ENCODE measurements around the gene MAOB. TPM values are rescaled to one million over a fixed set of nuclear protein-coding genes. Genes with fewer than 3 reads are reported as not detected.

MAOB gene
- total RNA-seq, 4 donors from 2014 or later: 1.9 to 4.5 (median 2.1) TPM

GRCh38 chrX:43898406-43899035 lies 16.3 kb upstream of the MAOB start:
- Histone ChIP-seq H3K27me3 (no peaks in the 10 kb centered on the region), H3K9me3 (no peaks in the 10 kb centered on the region), H3K4me3 (no peak overlapping the region), H3K27ac (no peak overlapping the region), H3K4me1 (no peaks in the 10 kb centered on the region), H3K36me3 (no peaks in the 10 kb centered on the region)
- DNase-seq (ENCODE audit: low spot score in 2 of 2): no peak
- TF ChIP-seq CTCF (IDR thresholded peaks at IDR 0.05) (no peak), EP300 (IDR thresholded peaks at IDR 0.05) (no peak), POLR2AphosphoS5 (IDR thresholded peaks at IDR 0.05) (no peak), POLR2A (IDR thresholded peaks at IDR 0.05) (no peak)
- WGBS: 65% methylated on average over 5 of the region's 5 CpGs

- WGBS: 60% methylated on average over 4 of the region's 4 CpGs
- no peaks in the 10 kb centered on the region for H3K9me3 ChIP-seq
- TF ChIP-seq CTCF (IDR thresholded peaks at IDR 0.05): no peak
- no peak for TF ChIP-seq POLR2AphosphoS5 (IDR thresholded peaks at IDR 0.05)
- TF ChIP-seq POLR2A (IDR thresholded peaks at IDR 0.05): no peak
- no peak for TF ChIP-seq EP300 (IDR thresholded peaks at IDR 0.05)
- no peak for DNase-seq (ENCODE audit: low spot score in 2 of 2)
- H3K36me3 ChIP-seq: no peaks in the 10 kb centered on the region
- no peak overlapping the region for H3K27ac ChIP-seq
- H3K27me3 ChIP-seq: no peaks in the 10 kb centered on the region
- H3K4me1 ChIP-seq: no peaks in the 10 kb centered on the region
- no peak overlapping the region for H3K4me3 ChIP-seq
Observed at GRCh38 chrX:43897290-43897689, 15.0 kb upstream of the MAOB start.

DNA sequence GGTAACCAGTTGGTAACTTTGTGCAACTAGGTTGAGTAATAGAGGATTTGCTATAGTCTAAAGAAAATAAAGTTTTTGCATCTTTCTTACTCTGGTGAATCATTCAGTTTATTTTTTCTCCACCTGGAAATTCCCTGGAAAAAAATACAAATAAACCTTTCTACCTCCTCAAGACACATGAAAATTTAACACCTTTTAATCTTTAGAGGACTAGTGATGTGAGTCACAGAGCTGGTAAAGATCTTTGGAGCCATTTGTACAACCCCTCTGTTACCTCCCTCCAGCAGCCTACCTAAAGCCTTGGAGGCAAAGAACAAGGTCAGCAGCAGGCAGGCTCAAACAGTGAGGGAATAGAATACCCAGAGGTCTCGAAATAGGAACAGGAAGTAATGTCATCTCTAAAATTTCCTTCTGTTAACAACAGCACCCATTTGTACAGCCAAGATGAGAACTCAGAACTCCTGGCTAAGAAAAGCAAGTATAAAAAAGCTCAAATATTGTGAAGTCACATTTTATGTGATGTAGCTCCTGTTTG lies 10.2 kb upstream of the MAOB start:
- Histone ChIP-seq H3K27me3 (no peaks in the 10 kb centered on the region), H3K4me3 (no peak overlapping the region), H3K27ac (no peak overlapping the region), H3K9me3 (no peaks in the 10 kb centered on the region), H3K36me3 (no peaks in the 10 kb centered on the region), H3K4me1 (no peaks in the 10 kb centered on the region)
- WGBS: 43% methylated on average over 1 of the region's 1 CpG
- no peak for DNase-seq (ENCODE audit: low spot score in 2 of 2)
- TF ChIP-seq EP300 (IDR thresholded peaks at IDR 0.05) (no peak), POLR2A (IDR thresholded peaks at IDR 0.05) (no peak), CTCF (IDR thresholded peaks at IDR 0.05) (no peak), POLR2AphosphoS5 (IDR thresholded peaks at IDR 0.05) (no peak)

DNA sequence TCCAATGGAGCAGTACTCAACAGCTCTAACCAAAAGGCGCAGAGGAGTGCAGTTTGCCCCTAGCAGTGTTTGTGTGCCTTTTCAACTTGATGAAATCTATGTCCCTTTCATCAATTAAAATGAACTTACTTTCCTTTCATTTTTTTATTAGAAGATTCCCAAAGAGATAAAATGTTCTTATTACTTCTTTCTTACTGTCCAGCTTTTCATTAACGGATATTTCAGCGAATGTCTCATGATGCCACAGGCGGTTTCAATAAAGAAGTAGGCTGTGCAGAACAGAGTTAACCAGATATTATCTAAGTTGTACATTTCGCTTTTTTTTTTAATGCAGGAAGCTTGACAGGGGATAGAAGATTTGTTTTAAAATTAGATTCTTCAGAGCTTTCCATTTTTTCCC lies 3.4 kb upstream of the MAOB start:
- TF ChIP-seq CTCF (IDR thresholded peaks at IDR 0.05): no peak
- TF ChIP-seq EP300 (IDR thresholded peaks at IDR 0.05): no peak
- TF ChIP-seq POLR2A (IDR thresholded peaks at IDR 0.05): no peak
- no peak for TF ChIP-seq POLR2AphosphoS5 (IDR thresholded peaks at IDR 0.05)
- no peaks in the 10 kb centered on the region for H3K9me3 ChIP-seq
- no peak overlapping the region for H3K4me3 ChIP-seq
- 52% methylated on average over 5 of the region's 5 CpGs for WGBS
- DNase-seq (ENCODE audit: low spot score in 2 of 2): no peak
- no peaks in the 10 kb centered on the region for H3K36me3 ChIP-seq
- no peaks in the 10 kb centered on the region for H3K27me3 ChIP-seq
- H3K4me1 ChIP-seq: peaks cover 15% of the 10 kb centered on the region
- no peak overlapping the region for H3K27ac ChIP-seq

- Histone ChIP-seq H3K36me3 (no peaks in the 10 kb centered on the region), H3K9me3 (no peaks in the 10 kb centered on the region), H3K4me1 (peaks cover 15% of the 10 kb centered on the region), H3K27ac (peak overlapping the region; percentile 38), H3K27me3 (no peaks in the 10 kb centered on the region), H3K4me3 (peak overlapping the region; percentile 47)
- WGBS: 47% methylated on average over 26 of the region's 34 CpGs
- peak in 1 of 2 donors; percentile 74 for DNase-seq (ENCODE audit: low spot score in 2 of 2)
- TF ChIP-seq POLR2A (IDR thresholded peaks at IDR 0.05): no peak
- no peak for TF ChIP-seq CTCF (IDR thresholded peaks at IDR 0.05)
- no peak for TF ChIP-seq POLR2AphosphoS5 (IDR thresholded peaks at IDR 0.05)
- TF ChIP-seq EP300 (IDR thresholded peaks at IDR 0.05): no peak
Observed at GRCh38 chrX:43881410-43882293, 598 bp downstream of the MAOB start.
